ENCODE results near the gene PSMD5. TPM values are rescaled to one million over a fixed set of nuclear protein-coding genes. Genes with fewer than 3 reads are reported as not detected.

PSMD5 gene
- total and polyA plus RNA-seq, 3 donors from 2014 or later, result 26.4 to 45.0 (median 39.0) TPM

GRCh38 chr9:120781236-120781635, 61.5 kb downstream of the PSMD5 start:
- TF ChIP-seq CTCF (IDR thresholded peaks at IDR 0.05) (no peak), POLR2A (IDR thresholded peaks at IDR 0.05) (no peak)
- H3K27me3 ChIP-seq, result no peaks in the 10 kb centered on the region
- no peak overlapping the region for H3K4me3 ChIP-seq
- H3K4me1 ChIP-seq, result no peaks in the 10 kb centered on the region
- H3K36me3 ChIP-seq (ENCODE audit: low read depth, missing control alignments), result no peaks in the 10 kb centered on the region
- DNase-seq, result no peak
- no peak overlapping the region for H3K27ac ChIP-seq
- no peaks in the 10 kb centered on the region for H3K9me3 ChIP-seq
- intact Hi-C loops (cut with DNase I; ENCODE audit: low total_unique reads), result no loop called here
- WGBS, 2 donors, result 87 to 92% methylated on average over 2 of the region's 2 CpGs

- Histone ChIP-seq H3K27me3 (no peaks in the 10 kb centered on the region), H3K4me3 (no peak overlapping the region), H3K4me1 (no peaks in the 10 kb centered on the region), H3K9me3 (no peaks in the 10 kb centered on the region), H3K27ac (no peak overlapping the region), H3K36me3 (ENCODE audit: low read depth, missing control alignments) (no peaks in the 10 kb centered on the region)
- no peak for TF ChIP-seq POLR2A (IDR thresholded peaks at IDR 0.05)
- no peak for TF ChIP-seq CTCF (IDR thresholded peaks at IDR 0.05)
- 98 to 100% methylated on average over 3 of the region's 3 CpGs for WGBS, 2 donors
- intact Hi-C loops (cut with DNase I; ENCODE audit: low total_unique reads), result no loop called here
- DNase-seq, result no peak
Measured at GRCh38 chr9:120780367-120780766, 62.4 kb downstream of the PSMD5 start.

GRCh38 chr9:120779227-120779626, 63.5 kb downstream of the PSMD5 start:
- H3K4me1 ChIP-seq, result no peaks in the 10 kb centered on the region
- H3K27ac ChIP-seq, result no peak overlapping the region
- no peaks in the 10 kb centered on the region for H3K27me3 ChIP-seq
- no peaks in the 10 kb centered on the region for H3K36me3 ChIP-seq (ENCODE audit: low read depth, missing control alignments)
- DNase-seq, result no peak
- H3K9me3 ChIP-seq, result no peaks in the 10 kb centered on the region
- no peak for TF ChIP-seq CTCF (IDR thresholded peaks at IDR 0.05)
- TF ChIP-seq POLR2A (IDR thresholded peaks at IDR 0.05), result no peak
- intact Hi-C loops (cut with DNase I; ENCODE audit: low total_unique reads), result no loop called here
- no peak overlapping the region for H3K4me3 ChIP-seq

GRCh38 chr9:120778758-120779157, 64.0 kb downstream of the PSMD5 start:
- DNase-seq, result no peak

More at GRCh38 chr9:120778758-120779157, 64.0 kb downstream of the PSMD5 start:
- no peak overlapping the region for H3K27ac ChIP-seq
- no peaks in the 10 kb centered on the region for H3K36me3 ChIP-seq (ENCODE audit: low read depth, missing control alignments)
- no peaks in the 10 kb centered on the region for H3K27me3 ChIP-seq
- WGBS, 2 donors, result 91 to 93% methylated on average over 2 of the region's 2 CpGs
- H3K9me3 ChIP-seq, result no peaks in the 10 kb centered on the region
- intact Hi-C loops (cut with DNase I; ENCODE audit: low total_unique reads), result no loop called here
- no peaks in the 10 kb centered on the region for H3K4me1 ChIP-seq
- TF ChIP-seq POLR2A (IDR thresholded peaks at IDR 0.05) (no peak), CTCF (IDR thresholded peaks at IDR 0.05) (no peak)
- H3K4me3 ChIP-seq, result no peak overlapping the region

Data from testis (tissue), 3 donors.